ENCODE measurements around the gene ARID1B. TPM values are rescaled to one million over a fixed set of nuclear protein-coding genes. Genes with fewer than 3 reads are reported as not detected.

The ARID1B gene
- total RNA-seq, 2 experiments from 2014 or later = 90.1 to 164 TPM

GRCh38 chr6:157021344-157021992 is 244.3 kb downstream of the ARID1B start:
- peaks cover 12% of the 10 kb centered on the region; the same call in 1 of the 2 replicates for H4K20me1 ChIP-seq (ENCODE audit: insufficient read depth, low read length)
- H3K36me3 ChIP-seq (ENCODE audit: insufficient read depth, low read length) = peaks cover 10% of the 10 kb centered on the region; the same call in 1 of the 2 replicates
- H2AFZ ChIP-seq (ENCODE audit: low read length) = peak overlapping the region; percentile 62; the same call in 1 of the 2 replicates
- H3K9me3 ChIP-seq (ENCODE audit: low read length) = peaks cover 11% of the 10 kb centered on the region
- CTCF ChIA-PET (ENCODE audit: unreplicated experiment) = interaction anchor here (0.6 kb wide), 1 partner anchor 253 kb away, joined by 3 read pairs; no protein-coding TSS in a partner anchor
- no TSS peak for BruUV-seq (replicated peaks)
- H3K9me2 ChIP-seq (ENCODE audit: insufficient read depth, low read length) = no peaks in the 10 kb centered on the region
- intact Hi-C loops (cut with micrococcal nuclease; ENCODE audit: unreplicated experiment) = loop anchor here (1.0 to 5.0 kb wide), 7 partner anchors 46 to 625 kb away; no protein-coding TSS in a partner anchor
- H3K4me3 ChIP-seq (ENCODE audit: low read depth, low read length, poor library complexity, severe bottlenecking) = peak overlapping the region; percentile 73
- TF ChIP-seq CTCF (conservative IDR thresholded peaks at IDR 0.05; ENCODE audit: low read length) (peak; percentile 38), EZH2phosphoT487 (IDR thresholded peaks at IDR 0.05; ENCODE audit: borderline replicate concordance, low read depth, low read length) (no peak)
- POLR2A ChIA-PET = interaction anchor here (0.7 to 1.4 kb wide), 2 partner anchors 34 to 301 kb away, joined by 3 to 4 read pairs; no protein-coding TSS in a partner anchor
- peaks cover 38% of the 10 kb centered on the region for H3K4me1 ChIP-seq (ENCODE audit: insufficient read depth, low read length, poor library complexity, severe bottlenecking)
- peak overlapping the region; percentile 97 for H3K4me2 ChIP-seq (ENCODE audit: low read length)
- H3K79me2 ChIP-seq (ENCODE audit: insufficient read depth, low read depth, low read length) = peaks cover 72% of the 10 kb centered on the region
- peak overlapping the region; percentile 89 for H3K27ac ChIP-seq (ENCODE audit: low read depth, low read length, poor library complexity, severe bottlenecking)
- DNase-seq (ENCODE audit: low spot score) = peak; percentile 93

- Histone ChIP-seq H3K27ac (ENCODE audit: low read depth, low read length, poor library complexity, severe bottlenecking) (peak overlapping the region; percentile 89), H3K4me2 (ENCODE audit: low read length) (peak overlapping the region; percentile 97), H4K20me1 (ENCODE audit: insufficient read depth, low read length) (peaks cover 12% of the 10 kb centered on the region; the same call in 1 of the 2 replicates), H3K9me3 (ENCODE audit: low read length) (peaks cover 12% of the 10 kb centered on the region), H3K79me2 (ENCODE audit: insufficient read depth, low read depth, low read length) (peaks cover 66% of the 10 kb centered on the region), H3K9me2 (ENCODE audit: insufficient read depth, low read length) (no peaks in the 10 kb centered on the region), H3K36me3 (ENCODE audit: insufficient read depth, low read length) (peaks cover 14% of the 10 kb centered on the region; the same call in 1 of the 2 replicates), H3K4me3 (ENCODE audit: low read depth, low read length, poor library complexity, severe bottlenecking) (peak overlapping the region; percentile 73), H2AFZ (ENCODE audit: low read length) (peak overlapping the region; percentile 62; the same call in 1 of the 2 replicates), H3K4me1 (ENCODE audit: insufficient read depth, low read length, poor library complexity, severe bottlenecking) (peaks cover 38% of the 10 kb centered on the region)
- TF ChIP-seq CTCF (conservative IDR thresholded peaks at IDR 0.05; ENCODE audit: low read length) (no peak), EZH2phosphoT487 (IDR thresholded peaks at IDR 0.05; ENCODE audit: borderline replicate concordance, low read depth, low read length) (no peak)
- BruUV-seq (replicated peaks) = no TSS peak
- ChIA-PET CTCF (ENCODE audit: unreplicated experiment) (no interaction called here), POLR2A (interaction anchor here (1.1 to 1.4 kb wide), 2 partner anchors 33 to 45 kb away, joined by 4 to 6 read pairs; no protein-coding TSS in a partner anchor)
- intact Hi-C loops (cut with micrococcal nuclease; ENCODE audit: unreplicated experiment) = loop anchor here (1.0 to 5.0 kb wide), 7 partner anchors 47 to 625 kb away; no protein-coding TSS in a partner anchor
- peak; percentile 88 for DNase-seq (ENCODE audit: low spot score)
Measured at GRCh38 chr6:157021993-157022740, 245.0 kb downstream of the ARID1B start.

All from OCI-LY7 (cell line).